Epithelial cell of proximal tubule (primary cell): ENCODE measurements around the gene TNIP1. TPM values are rescaled to one million over a fixed set of nuclear protein-coding genes. Genes with fewer than 3 reads are reported as not detected.

ENCODE experiments used
- DNase-seq: peaks from one replicate; pipeline ENCODE4 v3.0.0-alpha.2; 2011; ENCODE audit warnings: low read depth
- H3K4me3 ChIP-seq: 2 replicates; pipeline ENCODE4 v1.5.1; 2011; ENCODE audit warnings: low read depth, mild to moderate bottlenecking, low read length
- total RNA-seq: library from RNA; depleted of rRNA; stranded (reverse); fragments of >200 nt; gene quantifications from 2 replicates; pipeline ENCODE4 v1.2.3, GENCODE V29; 2015
- TF ChIP-seq, protein P1 (sequence below): conservative IDR thresholded peaks from 2 replicates; pipeline ENCODE4 v1.5.1; 2012; ENCODE audit warnings: low read depth, mild to moderate bottlenecking, low read length

The TNIP1 gene
- total RNA-seq, 1 donor from 2014 or later = 255 TPM

DNA sequence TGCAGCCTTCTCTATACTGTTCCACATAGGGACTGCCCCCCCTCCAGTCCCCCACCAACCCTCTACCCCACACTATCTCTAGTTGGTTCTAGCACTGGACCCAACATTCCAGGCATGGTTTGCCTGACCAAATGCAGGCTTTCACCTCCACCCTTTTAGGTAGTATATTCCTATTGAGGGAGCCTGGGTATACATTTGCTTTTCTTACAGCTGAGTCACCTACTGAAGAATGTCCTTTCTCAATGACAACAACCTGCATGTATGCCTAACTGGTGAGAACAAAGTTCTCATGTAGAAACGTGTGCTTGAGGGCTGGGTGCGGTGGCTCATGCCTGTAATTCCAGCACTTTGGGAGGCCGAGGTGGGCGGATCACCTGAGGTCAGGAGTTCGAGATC is 8.2 kb downstream of the TNIP1 start:
- H3K4me3 ChIP-seq = no peak overlapping the region
- TF ChIP-seq, protein P1, sequence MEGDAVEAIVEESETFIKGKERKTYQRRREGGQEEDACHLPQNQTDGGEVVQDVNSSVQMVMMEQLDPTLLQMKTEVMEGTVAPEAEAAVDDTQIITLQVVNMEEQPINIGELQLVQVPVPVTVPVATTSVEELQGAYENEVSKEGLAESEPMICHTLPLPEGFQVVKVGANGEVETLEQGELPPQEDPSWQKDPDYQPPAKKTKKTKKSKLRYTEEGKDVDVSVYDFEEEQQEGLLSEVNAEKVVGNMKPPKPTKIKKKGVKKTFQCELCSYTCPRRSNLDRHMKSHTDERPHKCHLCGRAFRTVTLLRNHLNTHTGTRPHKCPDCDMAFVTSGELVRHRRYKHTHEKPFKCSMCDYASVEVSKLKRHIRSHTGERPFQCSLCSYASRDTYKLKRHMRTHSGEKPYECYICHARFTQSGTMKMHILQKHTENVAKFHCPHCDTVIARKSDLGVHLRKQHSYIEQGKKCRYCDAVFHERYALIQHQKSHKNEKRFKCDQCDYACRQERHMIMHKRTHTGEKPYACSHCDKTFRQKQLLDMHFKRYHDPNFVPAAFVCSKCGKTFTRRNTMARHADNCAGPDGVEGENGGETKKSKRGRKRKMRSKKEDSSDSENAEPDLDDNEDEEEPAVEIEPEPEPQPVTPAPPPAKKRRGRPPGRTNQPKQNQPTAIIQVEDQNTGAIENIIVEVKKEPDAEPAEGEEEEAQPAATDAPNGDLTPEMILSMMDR = no peak
- DNase-seq = peak; percentile 81

DNA sequence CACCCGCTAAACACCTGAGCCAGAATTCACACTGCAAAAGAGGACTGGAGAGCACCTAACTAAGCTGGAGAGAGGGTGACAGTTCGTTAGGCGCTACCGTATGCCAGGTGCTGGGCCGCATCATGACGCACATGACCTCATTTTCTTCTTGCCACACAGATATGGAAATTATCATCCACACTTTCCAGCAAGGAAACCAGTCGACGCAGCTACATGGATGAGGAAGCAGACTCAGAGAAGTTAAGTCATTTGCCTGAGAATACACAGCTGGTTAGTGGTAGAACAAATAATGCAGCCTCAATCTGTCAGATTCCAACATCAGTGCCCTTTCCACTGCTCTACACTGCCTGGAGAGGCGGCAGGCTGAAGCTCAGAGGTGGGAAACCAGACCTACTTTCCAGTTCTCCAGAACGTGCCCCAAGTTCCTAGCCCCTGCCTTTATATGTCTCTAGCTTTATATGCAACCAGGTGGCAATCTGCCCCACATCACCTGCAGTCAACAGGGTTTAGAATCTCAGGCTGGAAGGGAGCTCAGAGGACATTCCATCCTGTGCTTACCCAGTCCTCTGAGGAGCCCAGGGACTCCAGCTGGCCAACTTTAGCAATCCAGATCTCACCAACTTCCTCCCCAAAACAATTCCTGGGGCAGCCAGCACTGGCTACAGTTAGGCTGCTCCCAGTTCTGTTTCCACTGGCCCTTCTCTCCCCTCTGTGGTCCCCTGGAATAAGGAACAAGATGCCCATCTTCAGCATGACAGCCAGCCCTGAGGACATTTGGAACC is 8.8 kb downstream of the TNIP1 start:
- DNase-seq = no peak
- TF ChIP-seq, protein P1 = no peak
- H3K4me3 ChIP-seq = no peak overlapping the region

DNA sequence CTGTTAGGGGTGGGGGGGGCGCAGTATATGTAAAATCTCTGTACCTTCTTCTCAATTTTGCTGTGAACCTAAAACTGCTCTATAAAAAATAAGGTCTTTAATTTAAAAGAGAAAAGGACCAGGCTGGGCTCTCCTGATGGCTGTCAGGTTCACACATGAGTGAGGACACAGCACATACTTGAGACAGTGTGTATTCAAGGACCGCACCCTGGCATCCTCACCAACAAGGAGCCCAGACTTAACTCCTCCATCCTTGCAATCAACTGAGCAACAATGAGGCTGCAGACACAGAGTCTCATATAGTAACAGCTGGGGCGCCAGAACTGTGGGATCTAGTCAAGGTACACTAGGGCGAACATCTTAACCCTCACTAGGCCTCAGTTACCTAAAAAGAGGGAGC is 9.8 kb downstream of the TNIP1 start:
- H3K4me3 ChIP-seq = no peak overlapping the region
- no peak for DNase-seq
- TF ChIP-seq, protein P1 = no peak

DNA sequence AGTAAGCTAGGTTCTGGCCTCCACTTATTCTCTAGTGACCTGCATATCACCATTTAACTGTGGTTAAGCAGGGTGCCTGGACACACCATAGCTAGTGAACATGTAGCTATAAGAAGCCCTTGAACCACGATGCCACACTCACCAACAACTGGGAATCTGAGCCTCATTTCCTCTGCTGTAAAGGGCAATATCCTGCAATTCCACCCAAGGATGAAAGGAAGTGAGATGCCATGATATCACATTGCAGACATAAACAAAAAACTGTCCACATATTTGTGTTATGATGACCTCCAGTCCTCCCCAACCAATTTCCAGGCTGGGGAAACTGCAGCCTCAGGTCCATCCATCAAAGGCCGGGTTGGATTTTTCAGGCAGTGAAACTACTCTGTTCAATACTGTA is 10.4 kb downstream of the TNIP1 start:
- TF ChIP-seq, protein P1 = no peak
- DNase-seq = no peak
- no peak overlapping the region for H3K4me3 ChIP-seq

DNA sequence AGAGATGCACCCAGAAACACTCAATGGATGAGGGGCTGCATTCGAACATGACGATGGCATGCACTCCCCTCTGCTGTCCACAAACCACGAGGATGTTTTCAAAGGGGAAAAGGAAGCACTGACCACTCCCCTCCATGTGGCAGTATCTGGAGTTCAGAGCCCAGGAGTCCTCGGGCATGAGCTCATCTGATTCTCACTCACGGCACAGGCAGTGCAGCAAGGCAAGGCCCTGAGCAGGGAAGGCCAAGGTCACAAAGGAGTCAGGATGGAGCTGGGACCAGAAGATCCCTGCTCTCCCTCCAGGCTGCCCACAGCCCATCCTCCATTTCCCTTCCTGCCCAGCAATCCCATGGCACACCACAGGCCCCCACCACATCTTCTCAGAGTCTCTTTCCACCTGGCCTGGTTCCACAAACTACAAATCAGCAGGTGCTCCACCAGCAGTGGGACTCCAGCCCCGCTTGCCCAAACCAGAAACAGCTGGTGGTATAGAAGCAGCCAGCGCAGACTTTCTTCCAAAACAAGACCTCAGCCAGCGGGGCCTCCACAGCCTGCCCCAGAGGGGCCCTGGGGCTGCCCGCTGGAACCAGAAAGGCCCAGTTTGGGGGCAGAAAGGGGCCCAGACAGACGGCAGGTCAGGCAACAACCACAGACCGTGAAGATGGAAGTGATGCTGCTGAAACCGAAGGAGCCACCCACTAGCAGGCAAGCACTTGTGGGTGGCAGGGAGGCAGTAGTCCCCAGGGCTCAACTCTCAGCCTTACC is 12.2 kb downstream of the TNIP1 start:
- no peak for DNase-seq
- TF ChIP-seq, protein P1 = no peak
- H3K4me3 ChIP-seq = no peak overlapping the region

DNA sequence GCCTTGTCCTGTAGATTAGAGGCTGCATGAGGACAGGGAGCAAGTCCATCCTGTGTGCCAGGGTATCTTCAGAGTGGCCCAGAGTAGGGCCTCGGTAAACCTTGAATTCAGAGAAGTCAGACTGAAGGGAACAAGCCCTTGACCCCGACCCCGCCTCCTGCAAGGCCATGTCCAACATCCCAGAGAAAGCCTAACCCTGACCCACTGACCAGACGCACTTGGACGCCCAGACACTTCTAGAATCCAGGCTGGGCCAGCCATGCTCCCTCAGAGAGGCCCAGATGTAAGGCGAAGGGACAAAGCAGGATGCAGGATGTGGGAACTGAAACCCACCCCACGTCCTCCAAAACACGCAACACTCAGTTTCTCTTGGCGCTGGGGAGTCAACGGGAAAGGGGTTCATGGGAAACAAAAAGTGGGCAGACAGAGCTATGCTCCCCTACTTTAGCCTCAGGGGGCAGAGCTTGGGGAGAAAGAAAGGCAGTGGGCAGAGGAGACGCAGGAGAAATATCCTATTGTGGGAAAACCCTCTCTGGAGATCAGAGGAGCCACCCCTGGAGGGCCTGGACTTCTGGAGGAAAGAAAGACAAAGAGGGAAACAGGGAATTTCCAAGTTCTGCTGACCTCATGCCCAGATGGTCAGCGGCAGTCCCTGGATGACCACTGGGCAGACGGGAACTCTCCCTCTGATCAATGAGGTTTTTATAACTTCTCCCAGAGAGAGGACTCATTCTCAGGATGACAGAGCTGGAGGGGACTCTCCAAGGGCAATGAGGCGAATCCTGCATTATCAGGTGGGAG is 13.0 kb downstream of the TNIP1 start:
- TF ChIP-seq, protein P1 = no peak
- no peak for DNase-seq
- no peak overlapping the region for H3K4me3 ChIP-seq
